GM18951 (cell line): ENCODE measurements around the gene SYT14.
"Not testable (repeated sequence)": the region's sequence is repeated elsewhere in the genome, so short reads cannot be mapped to it uniquely, and the experiment has no call there.

Experiments used
- POLR2A ChIP-seq: IDR thresholded peaks from 4 replicates; pipeline ENCODE4 v1.6.1; 2011; ENCODE audit warnings: mild to moderate bottlenecking; ENCODE audit not compliant: insufficient read length, insufficient read depth; ENCODE audit errors: extremely low read depth
- in situ Hi-C: fragments of 300-500 bp; cut with MboI; formaldehyde crosslinking; loops from one replicate; pipeline ENCODE4 v1.12.0; 2022; ENCODE audit warnings: low sequenced_read_pairs, mixed read lengths, inconsistent platforms; ENCODE audit not compliant: unreplicated experiment

SYT14 gene

GRCh38 chr1:210072896-210073504, 135.0 kb downstream of the SYT14 start:
- in situ Hi-C loops = no loop called here
- no peak for TF ChIP-seq POLR2A

DNA sequence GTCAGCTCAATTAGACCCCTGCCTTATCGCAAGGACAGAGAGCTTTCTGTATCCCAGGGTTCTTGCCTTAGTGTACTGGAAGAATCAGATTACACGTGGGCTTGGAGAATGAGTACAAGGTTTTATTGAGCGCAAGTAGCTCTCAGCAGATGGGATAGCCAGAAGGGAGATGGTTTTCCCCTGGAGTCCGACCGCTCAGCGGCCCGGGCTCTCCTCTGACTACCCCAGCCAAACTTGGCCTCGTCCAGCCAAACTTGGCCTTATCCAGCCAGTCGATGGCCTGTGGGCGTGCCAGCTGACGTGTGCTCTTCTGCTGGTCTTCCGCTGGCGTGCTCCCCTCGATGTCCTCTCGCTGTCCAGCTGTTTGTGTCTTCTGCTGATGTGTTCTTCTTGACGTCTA, 136.9 kb downstream of the SYT14 start:
- no peak for TF ChIP-seq POLR2A
- in situ Hi-C loops = no loop called here

DNA sequence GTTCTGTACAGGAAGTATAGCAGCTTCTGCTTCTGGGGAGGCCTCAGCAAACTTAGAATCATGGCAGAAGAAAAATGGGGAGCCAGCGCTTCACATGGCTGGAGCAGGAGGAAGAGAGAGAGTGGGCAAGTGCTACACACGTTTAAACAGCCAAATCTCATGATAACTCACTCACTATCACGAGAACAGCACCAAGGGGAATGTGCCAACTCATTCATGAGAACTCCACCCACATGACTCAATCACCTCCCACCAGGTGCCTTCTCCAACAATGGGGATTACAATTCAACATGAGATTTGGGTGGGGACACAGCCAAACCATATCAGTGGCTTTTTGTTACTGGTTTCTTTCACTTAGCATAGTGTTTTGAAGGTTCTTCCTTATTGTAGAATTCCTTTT, 138.6 kb downstream of the SYT14 start:
- in situ Hi-C loops = no loop called here
- TF ChIP-seq POLR2A = no peak

DNA sequence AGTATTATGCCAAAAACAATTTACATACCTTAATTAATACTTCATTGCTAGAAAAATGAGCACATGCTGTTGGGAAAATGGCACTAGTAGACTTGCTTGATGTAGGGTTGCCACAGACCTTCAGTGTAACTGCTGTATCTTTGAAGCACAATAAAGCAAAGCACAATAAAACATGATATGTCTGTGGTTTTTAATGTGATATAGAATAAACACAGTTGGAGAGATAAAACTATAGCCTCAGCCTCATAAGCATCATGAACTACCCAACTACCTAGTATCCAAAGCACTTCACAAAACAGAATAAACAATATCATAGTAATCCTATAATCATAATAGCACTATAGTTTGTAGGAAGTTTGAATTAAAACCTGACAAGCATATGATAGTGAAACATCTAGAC, 143.5 kb downstream of the SYT14 start:
- in situ Hi-C loops = no loop called here
- TF ChIP-seq POLR2A = no peak

- TF ChIP-seq POLR2A = no peak
These were observed 147.3 kb downstream of the SYT14 start for GRCh38 chr1:210085359-210085758.

DNA sequence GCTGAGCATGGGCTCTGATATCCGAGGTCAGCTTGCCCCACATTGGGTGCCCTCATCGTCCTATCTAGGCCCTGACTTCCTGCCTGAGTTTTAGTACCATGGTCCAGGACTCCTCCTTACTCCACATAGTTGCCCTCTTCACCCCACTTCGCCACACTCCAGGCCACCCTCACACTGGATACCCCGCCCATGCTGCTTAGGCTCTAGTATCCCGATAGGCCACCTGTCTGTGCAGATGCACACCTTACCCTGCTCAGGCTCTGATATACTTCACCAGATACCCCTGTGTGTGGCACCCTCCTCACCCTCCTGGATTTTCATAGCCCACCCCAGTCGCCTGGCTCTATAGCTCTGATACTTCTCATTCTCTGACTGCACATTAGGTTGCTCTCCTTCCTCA, 149.0 kb downstream of the SYT14 start:
- TF ChIP-seq POLR2A = no peak
- in situ Hi-C loops = no loop called here

More at GRCh38 chr1:210085359-210085758, 147.3 kb downstream of the SYT14 start:
- in situ Hi-C loops = no loop called here

DNA sequence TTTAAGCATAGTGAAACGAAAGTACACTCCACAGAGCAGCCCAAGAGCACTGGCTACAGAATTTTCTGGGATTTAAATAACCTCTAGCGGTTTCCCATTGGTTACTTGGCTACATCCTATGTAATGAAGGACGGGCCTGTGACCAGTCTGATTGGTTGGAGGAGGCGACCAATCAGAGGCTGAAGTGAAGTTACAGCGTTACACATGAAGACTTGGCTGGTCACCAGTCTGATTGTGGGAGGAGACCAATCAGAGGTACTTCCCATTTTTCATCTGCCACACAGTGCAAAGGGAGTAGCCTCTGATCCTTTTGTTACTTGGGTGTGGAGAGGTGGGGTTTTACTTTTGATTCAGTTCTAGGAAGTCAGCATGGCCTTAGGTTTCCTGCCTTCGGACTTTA, 151.8 kb downstream of the SYT14 start:
- in situ Hi-C loops = no loop called here
- TF ChIP-seq POLR2A = no peak

GRCh38 chr1:210092366-210092765, 154.3 kb downstream of the SYT14 start:
- TF ChIP-seq POLR2A = no peak

GRCh38 chr1:210093461-210093860, 155.4 kb downstream of the SYT14 start:
- in situ Hi-C loops = no loop called here
- no peak for TF ChIP-seq POLR2A

More at GRCh38 chr1:210092366-210092765, 154.3 kb downstream of the SYT14 start:
- in situ Hi-C loops = no loop called here

- in situ Hi-C loops = no loop called here
- no peak for TF ChIP-seq POLR2A
These were observed 160.3 kb downstream of the SYT14 start for GRCh38 chr1:210098356-210098755.

- no peak for TF ChIP-seq POLR2A
- in situ Hi-C loops = no loop called here
These were observed 161.9 kb downstream of the SYT14 start for GRCh38 chr1:210099921-210100320.

DNA sequence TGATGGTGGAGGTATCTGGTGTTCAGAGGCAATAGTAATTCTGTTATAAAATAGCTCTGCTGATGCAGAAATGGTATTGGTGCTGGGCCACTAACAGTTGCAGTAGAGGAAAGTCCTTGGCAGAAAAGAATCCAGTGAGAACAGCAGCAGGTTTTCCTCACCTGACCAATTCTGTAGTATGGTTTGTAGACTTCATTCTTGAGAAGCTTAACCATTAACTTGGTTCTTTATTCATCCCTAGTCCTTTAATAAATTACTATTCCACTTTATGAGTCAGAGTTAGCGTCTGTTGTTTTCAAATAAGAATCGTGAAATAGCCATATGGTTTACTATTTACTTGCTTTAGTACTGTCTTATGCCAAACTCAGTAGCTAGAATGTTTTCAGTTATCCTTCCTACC, 166.1 kb downstream of the SYT14 start:
- in situ Hi-C loops = no loop called here
- TF ChIP-seq POLR2A = no peak

DNA sequence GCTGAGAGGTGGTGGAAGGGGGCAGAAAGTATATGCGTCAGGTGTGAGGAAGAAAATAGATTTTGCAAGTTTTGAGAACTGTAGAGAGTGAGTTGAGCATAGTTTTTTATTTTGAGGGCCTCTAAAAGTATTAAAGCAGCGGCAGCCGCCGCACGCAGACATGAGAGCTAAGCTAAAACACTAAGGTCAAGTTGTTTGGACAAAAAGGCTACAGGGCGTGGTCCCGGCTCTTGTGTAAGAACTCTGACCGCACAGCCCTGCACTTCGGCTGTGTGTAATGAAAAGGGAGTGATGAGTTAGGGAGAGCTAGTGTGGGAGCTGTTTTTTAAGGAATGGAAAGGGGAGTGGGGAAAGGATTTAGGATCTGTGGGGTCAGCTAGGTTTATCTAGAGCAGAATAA, 174.9 kb downstream of the SYT14 start:
- in situ Hi-C loops = not testable (repeated sequence)

DNA sequence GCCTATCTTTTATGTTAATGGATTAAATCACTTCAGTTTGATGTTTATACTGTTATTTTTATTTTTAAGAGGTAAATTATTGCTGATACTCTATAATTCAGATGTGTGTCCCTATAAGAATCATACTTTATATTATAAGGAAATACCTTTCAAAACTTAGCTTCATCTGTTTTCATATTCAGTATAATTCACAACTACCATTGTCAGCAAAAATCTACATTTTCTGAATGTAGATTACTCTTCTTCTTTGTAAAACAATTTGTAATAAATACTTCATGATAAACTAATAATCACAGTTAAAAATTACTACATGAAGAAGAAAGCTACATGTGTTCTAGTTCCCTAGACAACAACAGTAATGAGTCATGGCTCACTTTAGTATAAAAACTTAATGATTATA, 179.2 kb downstream of the SYT14 start:
- TF ChIP-seq POLR2A = no peak
- in situ Hi-C loops = no loop called here

DNA sequence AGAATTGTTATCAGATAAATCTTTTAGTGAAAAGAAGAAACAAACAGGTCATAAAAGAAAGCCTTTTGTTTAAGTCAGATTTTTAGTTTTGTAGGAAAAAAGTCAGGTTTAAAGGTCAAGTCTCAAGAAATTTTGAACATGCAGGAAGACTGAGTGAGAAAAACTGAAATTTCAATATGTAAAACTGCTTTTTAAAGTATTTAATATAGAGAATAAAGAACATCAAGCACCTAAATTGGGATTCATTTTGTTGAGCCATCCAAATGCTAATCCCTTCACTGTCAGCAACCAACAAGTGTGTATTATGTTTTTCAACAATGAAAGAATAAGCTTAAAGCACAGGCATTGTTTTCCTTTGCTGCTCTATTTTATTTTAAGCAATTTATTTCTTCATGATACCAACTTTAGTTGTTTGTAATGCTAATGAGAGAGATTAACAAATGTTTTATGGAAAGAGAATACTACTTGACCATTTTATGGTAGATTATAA, 179.7 kb downstream of the SYT14 start:
- in situ Hi-C loops = no loop called here
- TF ChIP-seq POLR2A = no peak
